Vagina (tissue), 2 donors: ENCODE measurements around the gene ATP8A2. TPM values are rescaled to one million over a fixed set of nuclear protein-coding genes. Genes with fewer than 3 reads are reported as not detected.

Experiments used
- DNase-seq, 2 donors: peaks; one replicate each; pipeline ENCODE4 v3.0.0-alpha.2; 2017; ENCODE audit errors: extremely low spot score in 2 of 2
- H3K27ac ChIP-seq: fragments of 200-600 bp; sonication (generic); one replicate; pipeline ENCODE4 v1.5.1; 2019
- H3K27me3 ChIP-seq: fragments of 200-600 bp; sonication (generic); one replicate; pipeline ENCODE4 v1.5.1; 2019
- H3K36me3 ChIP-seq, 2 donors: fragments of 200-600 bp; sonication (generic); one replicate each; pipeline ENCODE4 v1.5.1; 2017 to 2019
- H3K4me1 ChIP-seq: fragments of 200-600 bp; sonication (generic); one replicate; pipeline ENCODE4 v1.5.1; 2019
- H3K4me3 ChIP-seq, 2 donors: fragments of 200-600 bp; sonication (generic); 1 replicate in 1 of 2; 2 replicates in 1 of 2; pipeline ENCODE4 v1.5.1; 2016 to 2019
- H3K9me3 ChIP-seq: fragments of 200-600 bp; sonication (generic); one replicate; pipeline ENCODE4 v1.5.1; 2019
- POLR2A ChIP-seq, 2 donors: fragments of 450-650 bp; IDR thresholded peaks; one replicate each; pipeline ENCODE4 v1.6.1; 2017; ENCODE audit warnings: antibody characterized with exemption in 2 of 2, mild to moderate bottlenecking in 2 of 2, moderate library complexity in 2 of 2
- POLR2AphosphoS5 ChIP-seq, 2 donors: sonication (generic); formaldehyde crosslinking; IDR thresholded peaks; one replicate each; pipeline ENCODE4 v1.9.0; 2017; ENCODE audit warnings: antibody characterized with exemption in 2 of 2, mild to moderate bottlenecking in 2 of 2, low read depth in 1 of 2; ENCODE audit not compliant: insufficient read depth in 1 of 2
- intact Hi-C: fragments of 100-400 bp; cut with DNase I; formaldehyde crosslinking; loops from one replicate; pipeline ENCODE4 v1.15.1; 2023
- total RNA-seq: library from RNA; depleted of rRNA; stranded (reverse); fragments of >200 nt; gene quantifications from one replicate; pipeline ENCODE4 v1.2.3, GENCODE V29; 2016
- TF ChIP-seq, protein P1 (sequence below), 3 experiments: fragments of 450-650 bp in 2 of 3; fragments of 200-600 bp in 1 of 3; sonication (generic) in 1 of 3; IDR thresholded peaks; one replicate each; pipeline ENCODE4 v1.5.1; 2017 to 2019; ENCODE audit warnings: antibody characterized with exemption in 3 of 3, mild to moderate bottlenecking in 2 of 3, moderate library complexity in 2 of 3

ATP8A2 gene
- total RNA-seq, 1 donor from 2014 or later: 1.5 TPM

DNA sequence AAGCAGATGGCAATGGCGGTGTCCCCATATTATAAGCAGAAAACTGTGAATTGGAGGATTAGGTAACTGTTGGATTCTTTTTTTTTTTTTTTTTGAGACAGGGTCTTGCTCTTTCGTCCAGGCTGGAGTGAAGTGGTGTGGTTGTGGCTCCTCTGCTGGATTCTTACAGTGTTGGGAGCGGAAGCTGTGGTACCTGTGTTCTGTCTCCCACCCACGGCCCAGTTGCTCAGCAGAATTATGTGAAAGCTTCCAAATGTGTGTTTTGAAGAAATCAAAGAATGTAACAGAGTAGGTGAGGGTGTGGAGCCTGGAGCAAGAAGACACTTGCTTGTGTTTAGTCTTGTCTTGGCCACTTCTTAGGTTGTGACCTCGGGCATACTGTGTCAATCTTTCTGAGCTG lies 384.5 kb downstream of the ATP8A2 start:
- no peaks in the 10 kb centered on the region for H3K27me3 ChIP-seq
- no peaks in the 10 kb centered on the region for H3K36me3 ChIP-seq
- H3K9me3 ChIP-seq: no peaks in the 10 kb centered on the region
- no peak for DNase-seq
- no peak for TF ChIP-seq POLR2AphosphoS5 (IDR thresholded peaks at IDR 0.05; ENCODE audit: insufficient read depth in 1 of 2, low read depth in 1 of 2)
- TF ChIP-seq POLR2A (IDR thresholded peaks at IDR 0.05): no peak
- TF ChIP-seq, protein P1, sequence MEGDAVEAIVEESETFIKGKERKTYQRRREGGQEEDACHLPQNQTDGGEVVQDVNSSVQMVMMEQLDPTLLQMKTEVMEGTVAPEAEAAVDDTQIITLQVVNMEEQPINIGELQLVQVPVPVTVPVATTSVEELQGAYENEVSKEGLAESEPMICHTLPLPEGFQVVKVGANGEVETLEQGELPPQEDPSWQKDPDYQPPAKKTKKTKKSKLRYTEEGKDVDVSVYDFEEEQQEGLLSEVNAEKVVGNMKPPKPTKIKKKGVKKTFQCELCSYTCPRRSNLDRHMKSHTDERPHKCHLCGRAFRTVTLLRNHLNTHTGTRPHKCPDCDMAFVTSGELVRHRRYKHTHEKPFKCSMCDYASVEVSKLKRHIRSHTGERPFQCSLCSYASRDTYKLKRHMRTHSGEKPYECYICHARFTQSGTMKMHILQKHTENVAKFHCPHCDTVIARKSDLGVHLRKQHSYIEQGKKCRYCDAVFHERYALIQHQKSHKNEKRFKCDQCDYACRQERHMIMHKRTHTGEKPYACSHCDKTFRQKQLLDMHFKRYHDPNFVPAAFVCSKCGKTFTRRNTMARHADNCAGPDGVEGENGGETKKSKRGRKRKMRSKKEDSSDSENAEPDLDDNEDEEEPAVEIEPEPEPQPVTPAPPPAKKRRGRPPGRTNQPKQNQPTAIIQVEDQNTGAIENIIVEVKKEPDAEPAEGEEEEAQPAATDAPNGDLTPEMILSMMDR (IDR thresholded peaks at IDR 0.05): no peak
- no peak overlapping the region for H3K4me3 ChIP-seq
- intact Hi-C loops: no loop called here
- no peak overlapping the region for H3K27ac ChIP-seq
- peaks cover 11% of the 10 kb centered on the region for H3K4me1 ChIP-seq

DNA sequence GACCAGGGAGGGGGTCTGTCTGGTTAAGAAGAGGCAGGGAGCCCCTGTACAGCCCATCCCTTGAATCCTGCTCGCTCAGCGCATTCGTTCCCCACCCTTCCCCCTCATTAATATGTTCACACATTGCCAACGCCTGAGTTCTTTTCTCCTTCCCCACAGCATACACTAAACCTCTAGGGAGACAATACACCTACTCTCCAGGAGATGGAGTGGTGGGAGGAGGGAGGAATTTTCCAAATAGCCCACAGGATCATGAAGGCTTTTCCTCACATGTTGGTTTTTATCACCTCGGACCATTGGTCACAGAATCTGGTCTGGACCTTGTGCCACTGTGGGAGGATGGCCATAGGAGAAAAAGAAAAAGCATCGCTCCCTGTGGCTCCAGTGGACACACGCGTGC lies 385.1 kb downstream of the ATP8A2 start:
- intact Hi-C loops: no loop called here
- Histone ChIP-seq H3K27me3 (no peaks in the 10 kb centered on the region), H3K27ac (no peak overlapping the region), H3K4me3 (no peak overlapping the region), H3K9me3 (no peaks in the 10 kb centered on the region), H3K4me1 (peaks cover 11% of the 10 kb centered on the region), H3K36me3 (no peaks in the 10 kb centered on the region)
- no peak for DNase-seq
- TF ChIP-seq, protein P1 (IDR thresholded peaks at IDR 0.05): no peak
- TF ChIP-seq POLR2AphosphoS5 (IDR thresholded peaks at IDR 0.05; ENCODE audit: insufficient read depth in 1 of 2, low read depth in 1 of 2) (no peak), POLR2A (IDR thresholded peaks at IDR 0.05) (no peak)

DNA sequence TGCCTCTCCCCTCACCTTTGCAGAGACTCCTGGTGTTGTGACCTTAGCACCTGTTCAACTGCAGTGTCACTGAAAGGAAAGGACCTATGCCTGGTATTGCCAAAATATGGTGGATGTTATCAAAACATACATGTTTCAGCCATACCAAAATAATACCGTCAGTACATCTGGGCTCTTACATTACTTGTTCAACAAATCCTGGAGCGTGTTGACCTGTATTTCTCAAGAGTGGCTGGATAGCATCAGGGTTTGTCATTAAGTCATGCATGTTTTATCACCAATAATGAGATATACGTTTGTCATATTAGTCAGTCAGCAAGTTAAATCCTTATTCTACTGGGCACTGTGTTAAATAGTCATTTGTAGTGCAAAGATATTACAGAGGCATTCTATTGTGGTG lies 389.3 kb downstream of the ATP8A2 start:
- Histone ChIP-seq H3K27me3 (no peaks in the 10 kb centered on the region), H3K9me3 (no peaks in the 10 kb centered on the region), H3K4me1 (no peaks in the 10 kb centered on the region), H3K27ac (no peak overlapping the region), H3K4me3 (no peak overlapping the region), H3K36me3 (no peaks in the 10 kb centered on the region)
- no peak for TF ChIP-seq POLR2A (IDR thresholded peaks at IDR 0.05)
- TF ChIP-seq, protein P1 (IDR thresholded peaks at IDR 0.05): no peak
- TF ChIP-seq POLR2AphosphoS5 (IDR thresholded peaks at IDR 0.05; ENCODE audit: insufficient read depth in 1 of 2, low read depth in 1 of 2): no peak
- intact Hi-C loops: no loop called here
- no peak for DNase-seq

DNA sequence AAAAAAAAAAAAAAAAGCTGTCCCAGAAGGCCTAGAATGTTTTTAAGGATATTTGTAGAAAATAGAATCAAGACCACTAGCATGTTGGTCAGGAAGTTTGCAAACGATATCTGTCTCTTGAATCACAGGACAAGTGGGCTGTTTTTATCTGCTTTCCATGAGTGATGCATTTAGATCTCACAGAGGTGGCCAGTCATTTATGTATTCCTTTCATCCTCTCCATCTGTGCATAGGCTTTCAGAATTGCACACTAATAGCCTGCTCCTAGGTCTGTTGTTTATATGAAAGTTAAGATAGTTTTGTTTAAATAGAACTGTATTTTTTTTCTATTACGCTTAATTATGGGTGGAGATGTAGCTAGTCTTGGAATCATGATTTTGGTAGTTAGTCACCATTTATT lies 390.5 kb downstream of the ATP8A2 start:
- no peak for DNase-seq
- TF ChIP-seq POLR2AphosphoS5 (IDR thresholded peaks at IDR 0.05; ENCODE audit: insufficient read depth in 1 of 2, low read depth in 1 of 2) (no peak), POLR2A (IDR thresholded peaks at IDR 0.05) (no peak)
- TF ChIP-seq, protein P1 (IDR thresholded peaks at IDR 0.05): no peak
- intact Hi-C loops: no loop called here
- no peaks in the 10 kb centered on the region for H3K27me3 ChIP-seq
- H3K36me3 ChIP-seq: no peaks in the 10 kb centered on the region
- H3K27ac ChIP-seq: no peak overlapping the region
- no peak overlapping the region for H3K4me3 ChIP-seq
- no peaks in the 10 kb centered on the region for H3K9me3 ChIP-seq
- H3K4me1 ChIP-seq: no peaks in the 10 kb centered on the region

DNA sequence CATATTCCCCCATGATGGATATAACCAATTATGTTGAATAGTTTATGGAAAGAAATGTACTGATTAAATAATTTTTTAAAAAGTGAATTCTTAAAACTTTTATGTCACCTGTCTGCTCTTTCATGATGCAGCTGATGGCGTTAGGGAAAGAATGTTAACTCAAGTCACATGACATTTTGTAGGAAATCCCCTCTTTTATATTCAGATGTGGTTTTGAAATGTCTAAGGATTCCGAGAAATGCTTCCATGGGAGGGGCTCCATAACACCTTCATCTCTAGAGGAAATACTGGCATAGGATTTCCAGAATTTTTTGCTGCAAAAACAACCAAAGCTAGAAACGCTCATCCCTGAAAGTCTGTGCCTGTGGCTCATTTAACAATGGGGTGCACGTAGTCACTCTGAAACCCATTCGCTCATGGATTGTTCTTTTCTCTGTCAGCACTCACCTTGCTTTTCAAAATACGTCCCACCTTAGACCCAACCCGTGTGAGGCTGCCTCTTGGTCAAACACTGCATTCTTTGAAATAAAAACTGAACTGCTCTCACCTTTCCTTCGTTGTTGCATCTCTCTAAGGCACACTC lies 391.1 kb downstream of the ATP8A2 start:
- Histone ChIP-seq H3K9me3 (no peaks in the 10 kb centered on the region), H3K36me3 (no peaks in the 10 kb centered on the region), H3K4me3 (no peak overlapping the region), H3K4me1 (no peaks in the 10 kb centered on the region), H3K27me3 (no peaks in the 10 kb centered on the region), H3K27ac (no peak overlapping the region)
- no peak for TF ChIP-seq POLR2AphosphoS5 (IDR thresholded peaks at IDR 0.05; ENCODE audit: insufficient read depth in 1 of 2, low read depth in 1 of 2)
- TF ChIP-seq POLR2A (IDR thresholded peaks at IDR 0.05): no peak
- TF ChIP-seq, protein P1 (IDR thresholded peaks at IDR 0.05): no peak
- no peak for DNase-seq
- intact Hi-C loops: no loop called here
